ENCODE results near the gene HDHD5.

Gene HDHD5

DNA sequence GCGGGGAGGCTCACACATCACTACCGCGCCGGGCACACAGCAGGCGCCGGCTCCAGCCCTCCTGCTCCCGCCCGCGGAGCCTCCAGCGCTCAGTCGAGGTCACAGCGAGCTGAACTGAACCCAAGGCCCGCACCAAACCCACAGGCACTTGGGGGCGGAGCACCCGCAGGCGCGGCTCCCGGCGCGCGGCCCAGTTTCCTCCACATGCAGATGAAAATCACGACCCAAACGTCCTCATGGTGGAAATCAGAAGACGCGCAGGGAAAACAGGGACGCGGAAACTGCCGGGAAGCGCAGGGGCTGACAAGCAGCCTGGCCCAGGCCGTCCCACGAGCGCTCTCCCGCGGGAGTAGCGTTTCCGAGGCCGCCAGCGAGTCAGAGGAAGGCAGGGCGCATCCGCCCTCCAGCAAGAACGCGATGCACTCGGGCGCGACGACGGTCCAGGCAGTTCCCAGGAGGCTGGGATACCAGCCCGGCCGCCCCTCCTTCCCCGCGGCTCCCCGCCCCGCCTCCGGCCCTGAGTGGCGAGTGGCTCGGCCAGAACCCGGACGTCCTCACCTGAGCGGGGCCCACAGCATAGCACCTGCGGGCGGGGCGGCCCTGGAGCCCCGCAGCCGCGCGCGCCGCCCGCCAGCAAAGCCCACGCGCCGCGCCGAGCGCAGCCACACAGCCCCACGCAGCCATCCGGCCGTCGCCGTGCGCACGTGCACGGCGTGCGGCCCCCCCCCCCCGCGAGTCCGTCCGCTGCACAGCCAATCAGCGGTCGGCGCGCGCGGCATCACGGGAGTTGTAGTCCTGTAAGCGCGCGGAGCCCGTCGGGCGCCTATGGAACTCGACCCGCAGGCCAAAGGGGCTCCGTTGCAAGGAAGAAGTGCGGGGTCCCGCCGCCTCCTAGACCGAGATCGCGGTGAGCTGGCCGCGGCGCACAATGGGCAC, at the start of gene HDHD5:
Gene HDHD5, minus strand, starts transcription at position 710 of the 936 bp plus-strand sequence. Its CDS starts 26 bp downstream, at position 684.
- Histone ChIP-seq H3K27me3 (ENCODE audit: insufficient read depth, low read length, poor library complexity) (no peaks in the 10 kb centered on the region), H3K4me2 (ENCODE audit: insufficient read depth, low read length) (no peak within 1 kb of the TSS), H3K9me3 (ENCODE audit: insufficient read depth, low read length, severe bottlenecking) (no peaks in the 10 kb centered on the region), H2AFZ (ENCODE audit: low read depth, low read length) (no peak within 1 kb of the TSS), H3K9ac (ENCODE audit: low read depth, low read length) (no peak within 1 kb of the TSS), H3K4me3 (ENCODE audit: low read depth in 1 of 2, low read length in 2 of 2) (no peak within 1 kb of the TSS), H3K27ac (ENCODE audit: low read length) (no peak within 1 kb of the TSS), H3K36me3 (ENCODE audit: insufficient read depth, low read length) (no peaks in the 10 kb centered on the region), H3K79me2 (ENCODE audit: insufficient read depth, low read length) (no peaks in the 10 kb centered on the region), H3K4me1 (ENCODE audit: insufficient read depth, low read length) (no peaks in the 10 kb centered on the region), H4K20me1 (ENCODE audit: insufficient read depth, low read length) (no peaks in the 10 kb centered on the region; the same call in 1 of the 2 replicates)
- DNase-seq (no peak), ATAC-seq (ENCODE audit: insufficient read depth, low read depth) (no peak)
- TF ChIP-seq EZH2 (IDR thresholded peaks at IDR 0.05; ENCODE audit: borderline replicate concordance, low read depth, low read length, severe bottlenecking): no peak
- TF ChIP-seq, protein P1, sequence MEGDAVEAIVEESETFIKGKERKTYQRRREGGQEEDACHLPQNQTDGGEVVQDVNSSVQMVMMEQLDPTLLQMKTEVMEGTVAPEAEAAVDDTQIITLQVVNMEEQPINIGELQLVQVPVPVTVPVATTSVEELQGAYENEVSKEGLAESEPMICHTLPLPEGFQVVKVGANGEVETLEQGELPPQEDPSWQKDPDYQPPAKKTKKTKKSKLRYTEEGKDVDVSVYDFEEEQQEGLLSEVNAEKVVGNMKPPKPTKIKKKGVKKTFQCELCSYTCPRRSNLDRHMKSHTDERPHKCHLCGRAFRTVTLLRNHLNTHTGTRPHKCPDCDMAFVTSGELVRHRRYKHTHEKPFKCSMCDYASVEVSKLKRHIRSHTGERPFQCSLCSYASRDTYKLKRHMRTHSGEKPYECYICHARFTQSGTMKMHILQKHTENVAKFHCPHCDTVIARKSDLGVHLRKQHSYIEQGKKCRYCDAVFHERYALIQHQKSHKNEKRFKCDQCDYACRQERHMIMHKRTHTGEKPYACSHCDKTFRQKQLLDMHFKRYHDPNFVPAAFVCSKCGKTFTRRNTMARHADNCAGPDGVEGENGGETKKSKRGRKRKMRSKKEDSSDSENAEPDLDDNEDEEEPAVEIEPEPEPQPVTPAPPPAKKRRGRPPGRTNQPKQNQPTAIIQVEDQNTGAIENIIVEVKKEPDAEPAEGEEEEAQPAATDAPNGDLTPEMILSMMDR (IDR thresholded peaks at IDR 0.05; ENCODE audit: borderline replicate concordance, extremely low read depth, low read length, poor library complexity, severe bottlenecking): no peak

DNA sequence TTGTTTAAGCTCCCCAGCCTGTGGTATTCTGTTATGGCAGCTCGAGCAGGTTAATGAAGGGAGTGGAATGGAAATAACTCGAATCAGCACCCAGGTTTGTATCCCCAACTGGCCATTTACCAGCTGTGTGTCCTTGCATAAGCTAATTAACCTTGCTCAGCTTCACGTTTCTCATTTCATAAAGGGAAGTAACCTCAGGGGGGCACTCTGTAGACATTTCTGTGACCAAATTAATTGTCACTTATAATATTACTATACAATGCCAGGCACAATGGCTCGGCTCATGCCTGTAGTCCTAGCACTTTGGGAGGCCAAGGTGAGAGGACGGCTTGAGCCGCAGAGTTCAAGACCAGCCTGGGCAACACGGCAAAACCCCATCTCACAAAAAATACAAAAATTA, 46.4 kb upstream of the HDHD5 start:
- H3K4me3 ChIP-seq (ENCODE audit: low read depth in 1 of 2, low read length in 2 of 2): no peak overlapping the region
- ATAC-seq (ENCODE audit: insufficient read depth, low read depth) (0 out of 3 replicates have a peak, but pooled peaks have one; percentile 29), DNase-seq (no peak)
- H3K79me2 ChIP-seq (ENCODE audit: insufficient read depth, low read length): no peaks in the 10 kb centered on the region
- H3K9me3 ChIP-seq (ENCODE audit: insufficient read depth, low read length, severe bottlenecking): no peaks in the 10 kb centered on the region
- no peaks in the 10 kb centered on the region for H3K27me3 ChIP-seq (ENCODE audit: insufficient read depth, low read length, poor library complexity)
- no peak overlapping the region for H3K9ac ChIP-seq (ENCODE audit: low read depth, low read length)
- no peaks in the 10 kb centered on the region for H4K20me1 ChIP-seq (ENCODE audit: insufficient read depth, low read length)
- no peak overlapping the region for H2AFZ ChIP-seq (ENCODE audit: low read depth, low read length)
- no peaks in the 10 kb centered on the region for H3K4me1 ChIP-seq (ENCODE audit: insufficient read depth, low read length)
- TF ChIP-seq, protein P1 (IDR thresholded peaks at IDR 0.05; ENCODE audit: borderline replicate concordance, extremely low read depth, low read length, poor library complexity, severe bottlenecking): peak; percentile 20
- TF ChIP-seq EZH2 (IDR thresholded peaks at IDR 0.05; ENCODE audit: borderline replicate concordance, low read depth, low read length, severe bottlenecking): no peak
- H3K27ac ChIP-seq (ENCODE audit: low read length): no peak overlapping the region
- no peak overlapping the region for H3K4me2 ChIP-seq (ENCODE audit: insufficient read depth, low read length)
- H3K36me3 ChIP-seq (ENCODE audit: insufficient read depth, low read length): peaks cover 47% of the 10 kb centered on the region

DNA sequence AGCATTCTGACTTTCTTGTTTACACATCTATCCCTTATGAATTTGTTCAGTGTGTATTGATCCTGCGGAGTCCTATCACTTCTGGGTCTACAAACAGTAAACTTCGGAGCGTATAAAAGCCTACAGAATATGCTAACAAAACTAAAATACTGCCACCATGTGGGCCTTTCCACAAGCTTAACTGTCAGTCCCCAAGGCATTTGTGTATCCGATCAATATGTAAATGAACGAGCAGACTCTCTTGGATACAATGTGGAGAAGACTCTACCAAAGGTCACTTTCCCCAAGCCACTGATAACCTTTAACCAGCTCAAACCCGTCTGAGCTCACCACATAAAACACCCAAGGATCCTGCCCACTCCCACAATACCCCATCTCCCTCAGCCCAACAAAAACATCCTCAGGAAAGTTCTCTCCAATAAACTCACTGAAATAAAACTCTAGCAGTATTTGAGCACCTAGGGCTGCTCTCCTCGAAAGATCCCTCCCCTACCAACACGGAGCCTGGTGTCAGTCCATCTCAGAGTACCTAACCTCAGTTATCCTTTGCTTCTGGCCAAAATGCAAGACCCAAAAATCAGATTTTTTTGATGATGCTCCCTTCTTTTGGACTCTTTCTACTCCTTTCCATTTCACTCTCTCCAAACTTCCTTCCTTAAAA, 42.3 kb upstream of the HDHD5 start:
- H3K9me3 ChIP-seq (ENCODE audit: insufficient read depth, low read length, severe bottlenecking): no peaks in the 10 kb centered on the region
- ATAC-seq (ENCODE audit: insufficient read depth, low read depth): no peak
- H3K4me1 ChIP-seq (ENCODE audit: insufficient read depth, low read length): no peaks in the 10 kb centered on the region
- no peak overlapping the region for H2AFZ ChIP-seq (ENCODE audit: low read depth, low read length)
- no peak overlapping the region for H3K4me2 ChIP-seq (ENCODE audit: insufficient read depth, low read length)
- H3K4me3 ChIP-seq (ENCODE audit: low read depth in 1 of 2, low read length in 2 of 2): no peak overlapping the region
- H3K9ac ChIP-seq (ENCODE audit: low read depth, low read length): no peak overlapping the region
- H3K36me3 ChIP-seq (ENCODE audit: insufficient read depth, low read length): peaks cover 57% of the 10 kb centered on the region
- no peaks in the 10 kb centered on the region for H4K20me1 ChIP-seq (ENCODE audit: insufficient read depth, low read length)
- no peaks in the 10 kb centered on the region for H3K79me2 ChIP-seq (ENCODE audit: insufficient read depth, low read length)
- TF ChIP-seq EZH2 (IDR thresholded peaks at IDR 0.05; ENCODE audit: borderline replicate concordance, low read depth, low read length, severe bottlenecking): no peak
- TF ChIP-seq, protein P1 (IDR thresholded peaks at IDR 0.05; ENCODE audit: borderline replicate concordance, extremely low read depth, low read length, poor library complexity, severe bottlenecking): peak; percentile 20
- DNase-seq: no peak
- no peaks in the 10 kb centered on the region for H3K27me3 ChIP-seq (ENCODE audit: insufficient read depth, low read length, poor library complexity)
- H3K27ac ChIP-seq (ENCODE audit: low read length): no peak overlapping the region

All from DND-41 (cell line).